ENCODE measurements around the gene CNOT6.
"Not testable (repeated sequence)": the region's sequence is repeated elsewhere in the genome, so short reads cannot be mapped to it uniquely, and the experiment has no call there.

CNOT6 gene

DNA sequence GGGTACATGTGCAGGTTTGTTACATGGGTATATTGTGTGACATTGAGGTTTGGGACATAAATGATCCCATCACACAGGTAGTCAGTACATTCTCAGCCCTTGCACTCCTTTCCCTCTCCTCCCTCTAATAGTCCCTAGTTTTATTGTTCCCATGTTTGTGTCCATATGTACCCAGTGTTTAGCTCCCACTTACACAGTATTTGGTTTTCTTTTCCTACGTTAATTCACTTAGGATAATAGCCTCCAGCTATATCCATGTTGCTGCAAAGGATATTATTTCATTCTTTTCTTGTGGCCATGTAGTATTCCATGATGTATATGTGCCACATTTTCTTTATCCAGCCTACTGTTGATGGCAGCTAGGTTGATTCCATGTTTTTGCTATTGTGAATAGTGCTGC is 27.4 kb downstream of the CNOT6 start:
- no peak for DNase-seq

DNA sequence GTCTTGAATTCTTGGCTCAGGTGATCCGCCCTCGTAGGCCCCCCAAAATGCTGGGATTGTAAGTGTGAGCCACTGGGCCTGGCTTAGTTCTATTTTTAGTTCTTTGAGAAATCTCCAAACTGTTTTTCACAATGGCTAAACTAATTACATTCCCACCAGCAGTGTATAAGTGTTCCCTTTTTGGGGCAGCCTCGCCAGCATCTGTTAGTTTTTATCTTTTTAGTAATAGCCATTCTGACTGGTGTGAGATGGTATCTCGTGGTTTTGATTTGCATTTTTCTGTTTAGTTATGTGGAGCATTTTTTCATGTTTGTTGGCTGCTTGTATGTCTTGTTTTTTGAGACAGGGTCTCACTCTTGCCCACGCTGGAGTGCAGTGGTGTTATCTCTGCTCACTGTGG is 28.2 kb downstream of the CNOT6 start:
- DNase-seq = no peak

DNA sequence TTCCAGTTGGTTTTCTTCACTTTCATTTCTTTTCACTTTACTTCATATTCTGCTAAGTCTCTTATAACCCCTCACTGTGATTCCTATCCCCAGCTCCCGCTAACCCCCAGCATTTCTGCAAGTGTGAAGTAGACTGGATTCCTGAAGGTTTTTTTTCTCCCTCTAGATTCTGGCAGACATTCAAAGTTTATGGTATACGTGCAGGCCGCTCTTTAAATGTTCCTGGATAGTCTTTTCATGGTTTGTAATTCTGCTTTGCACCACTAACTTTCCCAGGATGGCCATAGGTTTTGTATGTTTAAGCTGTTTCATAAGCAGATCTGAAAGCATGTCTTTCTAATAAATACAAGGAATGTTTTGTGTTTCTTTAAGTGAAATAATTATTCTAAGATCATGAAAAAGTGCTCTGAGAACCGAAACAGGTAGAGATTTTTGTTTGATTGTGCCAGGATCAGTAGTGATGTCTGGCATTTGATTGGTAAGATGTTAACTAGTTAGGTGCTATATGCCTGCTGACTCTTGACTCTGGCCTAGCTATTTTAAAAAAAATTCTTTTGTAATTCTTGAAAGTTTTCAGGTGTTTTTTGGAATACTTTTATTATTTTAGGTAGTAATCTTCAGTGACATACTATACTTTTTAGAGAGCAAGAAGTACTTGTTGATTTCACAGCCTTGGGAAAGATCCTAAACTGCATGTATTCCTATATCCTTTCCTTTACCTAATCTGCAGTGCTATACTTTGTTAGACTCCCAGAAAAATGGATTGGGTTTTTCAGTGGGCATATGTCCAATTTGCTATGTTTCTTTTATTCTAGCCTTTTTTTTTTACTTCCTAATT is 29.7 kb downstream of the CNOT6 start:
- DNase-seq = no peak

DNA sequence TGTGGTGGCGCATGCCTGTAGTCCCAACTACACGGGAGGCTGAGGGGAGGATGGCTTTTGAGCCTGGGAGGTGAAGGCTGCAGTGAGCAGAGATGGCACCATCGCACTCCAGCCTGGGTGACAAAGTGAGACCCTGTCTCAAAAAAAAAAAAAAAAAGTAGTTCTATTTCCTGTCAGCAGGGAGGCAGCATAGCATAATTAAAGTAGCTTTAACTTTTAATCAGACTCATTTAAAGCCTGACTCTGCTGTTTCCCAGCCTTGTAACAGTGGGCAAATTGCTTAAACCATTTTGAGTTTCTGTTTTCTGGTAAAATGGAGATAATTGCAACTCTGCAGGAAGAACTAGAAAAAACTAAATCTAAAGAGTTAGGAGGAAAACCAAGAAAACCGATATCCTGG is 31.2 kb downstream of the CNOT6 start:
- no peak for DNase-seq

DNA sequence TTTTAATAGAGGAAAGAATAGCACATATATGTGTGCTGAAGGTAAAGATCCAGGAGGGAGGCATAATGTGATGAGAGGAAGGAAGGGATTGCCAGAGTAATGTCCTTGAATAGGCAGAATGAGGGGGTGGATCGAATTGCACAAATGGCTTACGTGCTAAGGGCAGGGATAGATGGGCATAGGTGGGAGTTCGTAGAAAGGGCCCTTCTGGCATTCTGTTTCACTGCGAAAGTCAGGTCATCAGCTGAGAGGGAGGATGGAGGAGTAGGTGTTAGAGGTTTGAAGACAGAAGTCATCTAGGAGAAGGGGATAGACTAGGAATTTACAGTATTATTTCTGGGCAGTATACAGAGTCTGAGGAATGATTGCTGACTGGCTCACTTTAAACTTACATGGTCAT is 32.1 kb downstream of the CNOT6 start:
- no peak for DNase-seq

DNA sequence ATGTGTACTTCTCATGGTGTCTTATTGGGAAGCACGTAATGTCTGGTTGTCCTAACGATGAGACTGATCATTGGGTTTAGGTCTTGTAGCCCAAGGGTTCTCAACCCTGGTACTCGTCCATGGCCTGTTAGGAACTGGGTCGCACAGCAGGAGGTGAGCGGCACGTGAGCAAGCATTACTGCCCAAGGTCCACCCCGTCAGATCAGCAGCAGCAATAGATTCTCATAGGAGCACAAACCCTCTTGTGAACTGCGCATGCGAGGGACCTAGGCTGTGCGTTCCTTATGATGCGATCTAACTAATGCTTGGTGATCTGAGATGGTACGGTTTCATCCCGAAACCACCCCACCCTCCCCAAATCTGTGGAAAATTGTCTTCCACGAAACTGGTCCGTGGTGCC is 33.5 kb downstream of the CNOT6 start:
- no peak for DNase-seq

DNA sequence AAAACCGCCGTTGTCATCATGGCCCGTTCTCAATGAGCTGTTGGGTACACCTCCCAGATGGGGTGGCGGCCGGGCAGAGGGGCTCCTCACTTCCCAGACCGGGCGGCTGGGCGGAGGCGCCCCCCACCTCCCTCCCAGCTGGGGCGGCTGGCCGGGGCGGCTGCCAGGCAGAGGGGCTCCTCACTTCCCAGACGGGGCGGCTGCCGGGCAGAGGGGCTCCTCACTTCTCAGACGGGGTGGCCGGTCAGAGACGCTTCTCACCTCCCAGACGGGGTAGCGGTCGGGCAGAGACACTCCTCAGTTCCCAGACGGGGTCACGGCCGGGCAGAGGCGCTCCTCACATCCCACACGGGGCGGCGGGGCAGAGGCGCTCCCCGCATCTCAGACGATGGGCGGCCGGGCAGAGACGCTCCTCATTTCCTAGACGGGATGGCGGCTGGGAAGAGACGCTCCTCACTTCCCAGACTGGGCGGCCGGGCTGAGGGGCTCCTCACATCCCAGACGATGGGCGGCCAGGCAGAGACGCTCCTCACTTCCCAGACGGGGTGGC is 36.9 kb downstream of the CNOT6 start:
- not testable (repeated sequence) for DNase-seq

DNA sequence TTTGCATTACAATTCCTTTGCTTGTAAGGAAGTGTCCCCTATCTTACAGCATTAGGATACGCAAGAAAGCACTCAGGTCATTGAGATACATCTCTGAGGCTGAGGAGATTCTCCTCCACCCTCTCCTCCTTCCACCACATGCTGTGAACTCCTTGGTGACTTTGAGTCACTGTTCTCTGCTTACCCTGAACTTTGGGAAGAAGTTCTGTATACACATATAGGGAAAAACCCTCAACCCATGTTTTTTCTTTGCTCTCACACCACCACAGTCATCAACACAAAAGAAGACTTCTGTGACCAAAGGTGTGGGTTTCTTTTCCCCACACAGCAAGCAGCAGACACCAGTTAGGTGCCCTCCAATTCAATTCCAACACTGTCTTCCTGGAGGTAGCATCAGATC is 38.1 kb downstream of the CNOT6 start:
- DNase-seq = no peak

DNA sequence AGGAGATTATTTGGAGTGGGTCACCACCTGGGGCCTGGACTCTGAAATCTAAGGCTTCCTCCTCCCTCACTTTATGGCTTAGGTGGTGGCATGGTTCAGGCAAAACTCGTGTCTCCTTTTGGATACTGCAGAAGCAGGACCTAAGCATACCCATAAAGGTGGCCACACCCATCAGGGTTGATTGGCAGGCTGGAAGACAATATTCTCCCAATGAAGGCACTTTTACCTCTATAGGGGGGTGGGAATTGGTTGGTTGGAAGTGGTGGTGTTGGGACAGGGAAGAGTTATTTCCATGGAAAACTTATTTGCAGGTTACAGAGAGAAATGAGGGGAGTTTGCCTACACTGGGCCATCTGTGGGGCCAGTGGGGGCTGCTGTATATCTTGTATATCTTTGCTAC is 39.7 kb downstream of the CNOT6 start:
- DNase-seq = no peak

DNA sequence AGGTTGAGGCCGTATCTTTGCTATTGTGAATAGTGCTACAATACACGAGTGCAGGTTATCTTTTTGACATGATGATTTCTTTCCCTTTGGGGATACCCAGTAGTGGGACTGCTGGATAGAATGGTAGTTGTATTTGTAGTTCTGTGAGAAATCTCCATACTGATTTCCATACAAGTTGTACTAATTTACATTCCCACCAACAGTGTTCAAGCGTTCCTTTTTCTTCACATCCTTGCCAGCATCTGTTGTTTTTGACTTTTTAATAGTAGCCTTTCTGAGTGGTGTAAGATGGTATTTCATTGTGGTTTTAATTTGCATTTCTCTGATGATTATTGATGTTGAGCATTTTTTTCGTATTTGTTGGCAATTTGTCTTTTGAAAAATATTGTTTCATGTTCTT is 41.4 kb downstream of the CNOT6 start:
- DNase-seq = no peak

DNA sequence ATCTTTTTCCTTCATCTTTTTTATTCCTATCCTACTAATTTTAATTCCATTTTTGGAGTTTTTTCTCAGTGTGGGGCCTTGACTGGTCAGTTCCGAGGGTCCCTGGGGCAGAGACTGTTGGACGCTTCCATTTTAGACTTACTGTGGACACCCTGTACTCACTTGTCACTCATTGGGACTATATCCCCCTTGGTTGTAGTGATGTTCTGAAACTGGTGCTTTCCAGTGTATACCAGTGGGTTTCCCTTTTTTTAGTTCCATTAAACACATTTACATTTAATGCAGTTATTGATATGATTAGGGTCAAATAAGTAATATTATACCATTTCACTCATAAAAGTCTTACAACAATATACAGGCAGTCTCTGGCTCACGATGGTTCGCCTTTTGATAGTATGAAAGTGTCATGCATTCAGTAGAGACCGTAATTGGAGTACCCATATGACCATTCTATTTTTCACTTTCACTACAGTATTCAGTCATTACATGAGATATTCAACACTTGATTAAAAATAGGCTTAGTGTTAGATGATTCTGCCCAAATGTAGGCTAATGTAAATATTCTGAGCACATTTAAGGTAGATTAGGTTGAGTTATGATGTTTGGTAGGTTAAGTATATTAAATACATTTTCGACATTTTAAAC is 46.0 kb downstream of the CNOT6 start:
- no peak for DNase-seq

DNA sequence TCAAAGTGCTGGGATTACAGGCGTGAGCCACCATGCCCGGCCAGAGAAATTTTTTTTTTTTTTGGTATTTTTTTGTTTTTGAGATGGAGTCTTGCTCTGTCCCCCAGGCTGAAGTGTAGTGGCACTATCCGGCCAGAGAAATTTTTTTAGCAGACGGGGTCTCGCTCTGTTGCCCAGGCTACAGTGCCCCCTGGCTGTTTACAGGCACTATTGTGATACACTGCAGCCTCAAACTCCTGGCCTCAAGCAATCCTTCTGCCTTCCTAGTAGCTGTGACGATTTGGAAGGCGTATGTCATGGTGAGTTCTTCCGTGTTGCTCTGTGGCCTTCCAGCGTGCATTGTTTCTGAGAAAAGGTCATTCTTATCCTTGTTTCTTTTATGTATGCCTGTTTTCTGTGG is 47.5 kb downstream of the CNOT6 start:
- no peak for DNase-seq

DNA sequence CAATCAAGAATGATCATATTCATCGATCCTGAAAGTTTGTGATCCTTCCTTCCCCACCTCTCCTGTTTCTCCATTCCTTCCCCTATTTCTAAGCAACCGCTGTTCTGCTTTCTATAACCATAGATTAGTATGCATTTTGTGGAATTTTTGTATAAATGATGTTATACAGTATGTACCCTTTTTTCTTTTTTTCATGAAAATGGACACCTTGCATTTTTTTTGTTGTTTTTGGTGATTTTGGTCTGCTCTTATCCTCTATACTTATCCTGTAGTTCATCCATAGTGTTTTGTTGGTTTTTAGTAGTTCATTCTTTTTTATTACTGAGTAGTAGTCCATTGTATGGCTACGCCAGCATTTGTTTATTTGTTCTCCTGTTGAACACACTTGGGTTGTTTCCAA is 51.1 kb downstream of the CNOT6 start:
- DNase-seq = no peak

DNA sequence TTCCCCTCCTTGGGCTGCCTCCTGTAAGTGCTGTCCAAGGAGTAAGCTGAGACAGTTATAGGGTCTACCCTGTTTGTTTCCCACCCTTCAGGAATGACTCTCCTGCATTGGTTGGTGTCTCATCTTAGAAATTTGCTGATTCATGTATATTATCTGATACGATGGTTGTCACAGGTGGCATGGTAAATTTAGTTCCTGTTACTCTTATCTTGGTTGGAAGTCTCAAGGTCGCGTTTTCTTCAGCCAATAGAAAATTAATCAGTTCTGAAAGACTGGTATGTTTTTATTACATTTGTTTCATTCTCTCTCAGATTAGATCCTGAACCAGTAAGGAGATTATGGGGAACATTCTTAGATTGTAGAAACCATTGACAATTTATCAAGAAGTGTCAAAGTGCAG is 54.4 kb downstream of the CNOT6 start:
- no peak for DNase-seq

DNA sequence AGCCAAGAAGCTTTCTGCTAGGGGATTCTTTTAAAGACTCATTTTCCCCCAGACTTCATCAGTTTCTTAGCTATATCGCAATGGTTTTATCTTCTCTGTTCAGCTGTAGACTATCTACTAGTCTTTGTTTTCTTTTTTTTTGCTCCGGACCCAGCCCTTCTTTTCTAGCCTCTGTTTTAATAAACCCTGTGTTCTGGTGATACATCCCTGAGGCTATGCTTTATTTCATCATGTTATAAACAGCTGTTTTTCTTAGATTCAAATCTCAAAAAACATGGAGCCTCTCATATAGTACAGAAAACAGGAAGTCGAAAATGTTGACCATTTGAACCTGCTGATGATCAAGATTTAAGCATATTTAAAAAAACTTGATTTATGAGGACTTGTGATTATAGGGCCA is 59.4 kb downstream of the CNOT6 start:
- DNase-seq = no peak

DNA sequence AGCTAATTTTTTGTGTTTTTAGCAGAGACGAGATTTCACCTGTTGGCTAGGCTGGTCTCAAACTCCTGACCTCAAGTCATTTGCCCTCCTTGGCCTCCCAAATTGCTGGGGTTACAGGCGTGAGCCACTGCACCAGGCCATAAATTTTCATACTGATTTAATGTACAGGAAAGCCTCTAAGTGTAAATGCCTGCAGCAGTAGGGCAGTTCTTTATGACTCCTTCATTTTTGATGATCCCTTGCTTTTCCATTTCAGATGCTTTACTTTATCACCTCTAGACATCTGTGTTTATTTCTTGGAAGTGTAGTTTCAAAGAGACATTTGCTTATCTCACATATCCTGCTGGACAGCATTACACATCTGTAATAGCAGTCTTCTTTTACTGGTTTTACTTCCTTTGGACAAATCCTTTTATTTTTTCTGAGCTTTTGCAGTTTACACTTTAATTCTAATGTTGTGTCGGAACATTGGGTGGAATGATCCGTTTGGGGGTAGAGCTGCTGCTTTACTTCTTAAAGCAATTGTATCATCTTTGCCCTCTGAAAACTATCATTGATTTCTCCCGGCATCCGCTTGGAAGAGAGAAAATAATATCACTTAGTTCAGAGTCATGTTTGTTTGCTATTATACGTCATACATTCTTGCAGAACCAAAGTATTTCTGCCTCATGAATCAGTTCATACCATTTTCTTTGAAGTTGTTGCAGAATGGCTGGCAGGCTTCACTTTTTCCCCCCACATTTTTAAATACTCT is 61.2 kb downstream of the CNOT6 start:
- no peak for DNase-seq

DNA sequence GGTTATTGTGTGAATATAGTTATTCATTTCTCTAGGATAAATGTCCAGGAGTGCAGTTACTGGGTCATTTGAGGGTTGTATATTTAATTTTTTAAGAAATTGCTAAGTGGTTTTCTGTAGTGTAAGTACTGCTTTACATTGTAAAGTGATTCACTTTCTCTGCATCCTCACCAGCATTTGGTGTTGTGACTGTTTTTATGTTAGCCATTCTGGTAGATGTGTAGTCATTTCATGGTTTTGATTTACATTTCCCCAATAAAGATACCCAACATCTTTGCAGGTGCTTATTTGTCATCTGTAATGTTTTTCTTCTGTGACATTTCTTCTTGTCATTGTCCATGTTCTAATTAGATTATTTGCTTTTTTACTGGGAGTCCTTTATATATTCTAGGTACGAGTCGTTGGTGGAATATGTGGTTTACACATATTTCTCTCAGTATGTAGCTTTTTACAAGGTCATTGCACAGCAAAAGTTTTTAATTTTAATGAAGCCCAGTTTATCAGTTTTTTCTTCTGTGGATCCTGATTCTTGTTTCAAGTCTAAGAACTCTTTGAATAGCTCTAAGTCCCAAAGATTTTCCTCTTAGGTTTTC is 63.1 kb downstream of the CNOT6 start:
- no peak for DNase-seq

DNA sequence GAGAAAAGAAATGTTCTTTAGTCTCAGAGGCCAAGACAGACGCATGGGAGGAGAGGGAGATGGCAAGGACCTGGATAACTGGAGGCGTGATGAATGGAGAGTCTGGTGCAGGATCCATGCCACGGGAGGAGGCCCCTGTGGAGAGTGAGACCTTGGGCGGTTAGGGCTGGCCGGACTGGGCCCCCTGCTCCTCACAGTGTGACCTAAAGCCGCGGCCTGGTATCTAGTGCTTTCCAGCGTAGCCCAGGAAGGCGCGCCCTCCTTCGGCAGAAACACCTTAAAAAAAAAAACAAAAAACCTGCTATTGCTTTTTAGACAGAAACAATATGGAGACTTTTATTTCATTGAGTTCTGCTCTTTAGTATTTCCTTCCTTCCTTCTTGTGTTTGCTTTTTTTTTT is 64.1 kb downstream of the CNOT6 start:
- no peak for DNase-seq

DNA sequence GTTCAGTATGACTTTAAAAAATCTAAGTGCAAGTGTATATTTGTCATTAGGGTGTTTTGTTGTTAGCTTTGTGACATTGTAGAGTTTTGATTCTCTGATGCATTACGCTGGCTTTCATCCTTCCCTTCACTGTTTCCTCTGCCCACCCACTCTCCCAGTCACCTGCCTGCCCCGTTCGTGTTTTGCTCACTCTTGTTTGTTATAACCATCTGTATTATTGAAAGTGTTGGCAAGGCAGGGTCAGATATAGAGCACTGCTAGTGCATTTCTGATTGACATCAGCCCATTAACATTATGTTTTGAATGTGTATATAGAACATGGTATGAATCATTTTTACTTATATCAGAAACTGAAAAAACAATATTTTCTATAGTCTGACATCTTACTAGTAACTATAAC is 69.8 kb downstream of the CNOT6 start:
- DNase-seq = no peak

DNA sequence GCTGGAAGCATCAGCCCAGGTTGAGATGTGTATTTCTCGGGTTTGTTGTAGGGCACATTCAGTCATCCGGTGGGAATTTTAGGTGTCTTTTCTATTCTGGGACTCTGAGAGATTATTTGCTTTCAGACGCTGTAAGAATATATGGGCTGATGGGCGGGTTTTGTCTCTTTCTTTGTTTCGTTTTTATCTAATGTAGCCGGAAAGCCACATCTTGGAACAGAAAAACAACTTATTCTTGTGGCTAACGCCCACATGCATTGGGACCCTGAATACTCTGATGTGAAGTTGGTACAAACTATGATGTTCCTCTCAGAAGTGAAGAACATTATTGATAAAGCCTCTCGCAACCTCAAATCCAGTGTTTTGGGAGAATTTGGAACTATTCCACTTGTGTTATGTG is 74.7 kb downstream of the CNOT6 start:
- DNase-seq = no peak

DNA sequence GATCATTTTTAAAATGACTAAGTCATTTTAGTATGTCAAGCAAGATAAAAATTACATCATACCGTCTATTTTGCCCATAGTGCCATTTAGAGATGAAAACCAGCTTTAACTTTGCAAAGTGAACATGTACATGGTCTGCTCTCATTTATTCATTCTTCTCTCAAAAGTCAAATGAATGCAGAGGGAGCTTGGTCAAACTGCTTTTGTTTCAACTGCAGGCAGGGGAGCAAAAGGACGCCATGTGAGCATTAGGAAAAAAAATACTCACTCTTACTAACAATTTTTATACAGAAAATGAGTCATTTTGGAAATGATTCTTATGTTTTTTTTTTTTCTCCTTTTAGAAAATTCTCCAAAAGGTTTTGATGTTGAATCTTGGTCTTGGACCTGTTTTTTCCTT is 81.4 kb downstream of the CNOT6 start:
- DNase-seq = no peak

DNA sequence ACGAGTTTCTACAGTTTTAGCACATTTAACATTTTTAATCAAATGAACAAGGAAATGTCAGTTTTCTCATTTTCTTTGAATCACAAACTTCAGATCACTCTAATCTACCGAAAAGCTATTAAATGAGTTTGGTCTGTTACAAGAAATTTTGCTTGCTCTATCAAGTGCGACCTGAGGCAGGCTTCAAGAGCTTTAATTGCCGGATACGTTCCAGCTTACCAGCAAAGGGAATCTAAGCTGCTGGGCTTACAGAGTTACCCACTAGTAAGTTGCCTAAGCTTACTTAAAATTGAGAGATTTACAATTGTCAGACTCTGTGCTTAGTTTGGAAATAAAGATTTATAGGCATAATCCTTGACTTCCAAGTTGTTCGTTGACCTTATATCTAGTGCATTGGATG is 86.5 kb downstream of the CNOT6 start:
- no peak for DNase-seq

DNA sequence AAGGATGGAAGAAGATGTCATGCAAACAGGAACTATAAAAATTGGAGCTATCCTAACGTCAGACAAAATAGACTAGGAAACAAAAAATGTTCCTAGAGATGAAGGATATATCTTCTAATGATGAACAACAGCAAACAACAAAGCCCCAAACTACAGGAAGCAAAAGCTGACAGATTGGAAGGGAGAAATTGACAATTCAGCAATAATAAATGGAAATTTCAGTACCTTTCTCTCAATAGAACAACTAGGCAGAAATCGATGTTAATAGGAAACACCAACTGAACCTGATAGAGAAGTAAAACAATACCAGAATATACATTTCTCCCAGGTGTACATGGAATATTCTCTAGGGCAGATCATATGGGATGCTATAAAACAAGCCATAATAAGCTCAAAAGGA is 89.6 kb downstream of the CNOT6 start:
- no peak for DNase-seq
